Astrocyte (in vitro differentiated cells and primary cell): ENCODE results near the gene ULK4.

Experiments used
- CTCF ChIP-seq: IDR thresholded peaks from 2 replicates; pipeline ENCODE4 v1.5.1; 2011; ENCODE audit warnings: low read depth, mild to moderate bottlenecking, inconsistent platforms, low read length, moderate library complexity; ENCODE audit not compliant: insufficient read depth
- EZH2 ChIP-seq: IDR thresholded peaks from 2 replicates; pipeline ENCODE4 v1.6.1; 2012; ENCODE audit warnings: mild to moderate bottlenecking, low read length, inconsistent platforms; ENCODE audit not compliant: insufficient read depth

- TF ChIP-seq CTCF (no peak), EZH2 (no peak)
These were observed 514.2 kb downstream of the ULK4 start for GRCh38 chr3:41447701-41448100.
